K562 (cell line): Measurements from ENCODE around the gene LINGO3. TPM values are rescaled to one million over a fixed set of nuclear protein-coding genes. Genes with fewer than 3 reads are reported as not detected.

Source experiments
- ATAC-seq: fragments of 200-7000 bp; cut with Tn5 transposase; 3 replicates; pipeline ENCODE4 v1.9.1; 2020; ENCODE audit warnings: moderate library complexity
- BruUV-seq: library from RNA; stranded (reverse); fragments of 400-500 nt; replicated peaks from 2 replicates; lab custom pipeline; 2021; lab: Mats Ljungman, UMichigan
- CTCF ChIA-PET: fragments of 300-600 bp; formaldehyde crosslinking; extraction: SDS; loops from one replicate; lab custom pipeline; 2021; ENCODE audit warnings: low intra/inter-chr PET ratio; lab: Yijun Ruan, JAX
- POLR2A ChIA-PET: fragments of 300-600, 350-650 bp; sonication (Branson Sonifier 250); formaldehyde crosslinking; extraction: SDS; loops from one replicate; lab custom pipeline; 2021; ENCODE audit warnings: antibody characterized with exemption, inconsistent platforms; lab: Yijun Ruan, JAX
- DNase-seq, 4 experiments: peaks; one replicate each; pipeline versions ENCODE4 v3.0.0 to v3.0.0-alpha.2; 2011 to 2018; ENCODE audit warnings: low spot score in 3 of 4, mixed read lengths in 3 of 4; ENCODE audit errors: extremely low read depth in 1 of 4
- FAIRE-seq: peaks from 2 replicates; lab custom pipeline; 2011; peaks lifted over from hg19 to GRCh38; lab: Jason Lieb, UNC
- H2AFZ ChIP-seq: 2 replicates; pipeline ENCODE4 v1.6.0; 2011; ENCODE audit warnings: low read depth, low read length, control low read depth, inconsistent platforms
- H3K27ac ChIP-seq: fragments of 200-600 bp; 3 replicates; pipeline ENCODE4 v1.8.0; 2011; ENCODE audit warnings: low read depth, mild to moderate bottlenecking, control low read depth, inconsistent platforms, low read length, moderate library complexity, mixed read lengths; ENCODE audit errors: extremely low read depth
- H3K27me3 ChIP-seq, 2 experiments: fragments of 300-600 bp in 1 of 2; 2 replicates in 1 of 2; 3 replicates in 1 of 2; pipeline versions ENCODE4 v1.6.0 to v1.8.0; 2011; ENCODE audit warnings: inconsistent platforms in 2 of 2, low read length in 2 of 2, mild to moderate bottlenecking in 1 of 2, mixed read lengths in 1 of 2, moderate library complexity in 1 of 2; ENCODE audit not compliant: control insufficient read depth in 2 of 2, insufficient read depth in 2 of 2
- H3K36me3 ChIP-seq: fragments of 300-600 bp; 3 replicates; pipeline ENCODE4 v1.8.0; 2011; ENCODE audit warnings: mild to moderate bottlenecking, low read length, inconsistent platforms; ENCODE audit not compliant: control insufficient read depth, insufficient read depth
- H3K4me1 ChIP-seq, 2 experiments: fragments of 200-600 bp in 1 of 2; replicated peaks in 1 of 2; 2 replicates in 1 of 2; 3 replicates in 1 of 2; pipeline versions ENCODE4 v1.5.1 to v1.8.0; 2011; ENCODE audit warnings: inconsistent platforms in 2 of 2, low read length in 2 of 2, mild to moderate bottlenecking in 1 of 2, mixed read lengths in 1 of 2, moderate library complexity in 1 of 2; ENCODE audit not compliant: control insufficient read depth in 2 of 2, insufficient read depth in 2 of 2
- H3K4me2 ChIP-seq: 2 replicates; pipeline ENCODE4 v1.6.1; 2011; ENCODE audit warnings: low read length, control low read depth, inconsistent platforms, mixed read lengths; ENCODE audit not compliant: insufficient read depth
- H3K4me3 ChIP-seq: fragments of 200-600 bp; sonication (generic), shearing (Covaris generic); 2 replicates; pipeline ENCODE4 v1.5.1; 2016; ENCODE audit warnings: control low read depth, inconsistent platforms
- H3K79me2 ChIP-seq: fragments of 200-600 bp; 3 replicates; pipeline ENCODE4 v1.8.0; 2011; ENCODE audit warnings: low read length, inconsistent platforms; ENCODE audit not compliant: control insufficient read depth, insufficient read depth
- H3K9ac ChIP-seq, 2 experiments: 2 replicates each; pipeline versions ENCODE4 v1.6.0 to v1.6.1; 2011; ENCODE audit warnings: low read depth in 2 of 2, low read length in 2 of 2, control low read depth in 1 of 2, inconsistent platforms in 1 of 2, mild to moderate bottlenecking in 1 of 2, mixed read lengths in 1 of 2; ENCODE audit not compliant: insufficient read depth in 1 of 2
- H3K9me1 ChIP-seq: one replicate; pipeline ENCODE4 v1.6.0; 2011; ENCODE audit warnings: inconsistent platforms, mild to moderate bottlenecking, low read length, moderate library complexity; ENCODE audit not compliant: control insufficient read depth, insufficient read depth
- H3K9me3 ChIP-seq: replicated peaks from 2 replicates; pipeline ENCODE4 v1.5.1; 2011; ENCODE audit warnings: low read depth, low read length, inconsistent platforms; ENCODE audit not compliant: control insufficient read depth, insufficient read depth
- H4K20me1 ChIP-seq: replicated peaks from 2 replicates; pipeline ENCODE4 v1.6.1; 2011; ENCODE audit warnings: low read length, inconsistent platforms, mixed read lengths; ENCODE audit not compliant: control insufficient read depth, insufficient read depth
- CTBP1 ChIP-seq: fragments of 450-650 bp; IDR thresholded peaks from 2 replicates; pipeline ENCODE4 v1.6.1; 2016; ENCODE audit warnings: borderline replicate concordance
- RBM14 ChIP-seq: fragments of 200-400 bp; formaldehyde crosslinking; IDR thresholded peaks from 2 replicates; pipeline ENCODE4 v1.6.1; 2018; ENCODE audit warnings: low read depth, mild to moderate bottlenecking, low read length, moderate library complexity, borderline replicate concordance; ENCODE audit not compliant: insufficient read depth
- ZFP36 ChIP-seq: fragments of 150-350 bp; IDR thresholded peaks from 2 replicates; pipeline ENCODE4 v1.6.1; 2018; ENCODE audit warnings: low read length, low read depth; ENCODE audit not compliant: partially characterized antibody
- ZNF347 ChIP-seq: fragments of 450-650 bp; formaldehyde crosslinking; IDR thresholded peaks from 2 replicates; pipeline ENCODE4 v1.4.0; 2020; ENCODE audit warnings: low read depth, mild to moderate bottlenecking, moderate library complexity
- WGBS: fragments of 100-300 bp; shearing (Covaris generic); methylation state at CpG from one replicate; pipeline ENCODE4 v1.1.6; 2016; ENCODE audit warnings: low coverage, mixed read lengths; ENCODE audit not compliant: insufficient coverage; ENCODE audit errors: missing lambda C conversion rate; 5-methylcytosine and 5-hydroxymethylcytosine counted together
- in situ Hi-C: fragments of 300-500 bp; cut with MboI; formaldehyde crosslinking; loops from 4 replicates; pipeline ENCODE4 v1.15.0; 2018; ENCODE audit warnings: inconsistent platforms, mixed read lengths
- intact Hi-C: fragments of 100-400 bp; cut with micrococcal nuclease; formaldehyde crosslinking; loops from 2 replicates; pipeline ENCODE4 v1.14.2; 2022
- polyA plus RNA-seq, 8 experiments: library from polyadenylated mRNA; depleted of rRNA in 4 of 8; stranded (reverse) in 5 of 8; unstranded in 3 of 8; fragments of >200 nt; fragmentation: Nextera tagmentation in 2 of 8; fragmentation: Illumina TruSeq in 1 of 8; extraction: Ambion mirVana in 2 of 8; extraction: Trizol in 1 of 8; gene quantifications; 2 replicates each; pipeline versions ENCODE4 v1.2.1 to v1.2.3, GENCODE V29; 2011 to 2014; ENCODE audit warnings: inconsistent platforms in 1 of 8, missing spikeins in 1 of 8
- total RNA-seq, 7 experiments: library from RNA; depleted of rRNA in 6 of 7; stranded (reverse); fragments of >200 nt in 6 of 7; fragmentation: Illumina TruSeq in 2 of 7; extraction: Trizol in 2 of 7; gene quantifications; 2 replicates each; pipeline versions ENCODE4 v1.2.1 to v1.2.3, GENCODE V29; 2011 to 2021; ENCODE audit warnings: low replicate concordance in 1 of 7

Gene LINGO3
- total and polyA plus RNA-seq, 9 of the 15 experiments (the other 6 are each of a cell fraction or from before 2014, with no cell fraction given), result 0.03 to 0.05 (median 0.03) TPM; not detected in 6

DNA sequence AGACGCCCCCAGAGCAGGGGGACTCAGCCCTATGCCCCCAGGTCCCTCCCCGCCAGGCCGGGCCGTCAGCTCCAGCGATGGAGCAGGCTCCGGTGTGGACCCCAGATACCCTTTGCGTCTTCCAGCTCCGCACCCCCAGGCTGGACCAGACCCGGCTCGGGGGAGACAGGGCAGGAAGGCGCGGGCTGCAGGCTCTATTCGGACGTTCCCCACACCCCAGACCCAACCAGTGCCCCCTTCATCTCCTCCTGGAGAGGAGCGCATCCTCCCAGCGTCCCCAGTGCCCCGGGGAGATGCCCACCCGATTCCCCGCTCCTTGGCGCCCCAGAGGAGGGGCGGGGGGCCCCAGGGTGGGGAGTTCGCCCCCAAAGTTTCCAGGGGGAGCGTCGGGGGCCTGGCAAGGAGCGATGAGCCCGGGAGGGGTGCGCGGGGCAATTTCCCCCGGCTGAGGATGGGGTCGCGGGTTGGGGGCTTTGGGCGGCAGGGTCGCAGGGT, 389 bp downstream of the LINGO3 start:
- POLR2A ChIA-PET, result no interaction called here
- CTCF ChIA-PET, result no interaction called here
- Histone ChIP-seq H3K27ac (no peak overlapping the region), H3K9ac (peak overlapping the region in 1 of 2 experiments; percentile 58; a peak in 1 of 4 replicates), H3K9me1 (peaks cover 3% of the 10 kb centered on the region), H3K4me3 (0 out of 2 replicates have a peak overlapping the region, but pooled peaks have one; percentile 21), H3K79me2 (no peaks in the 10 kb centered on the region), H3K9me3 (no peaks in the 10 kb centered on the region), H3K4me1 (peaks cover 3 to 51% of the 10 kb centered on the region in 2 experiments; a peak in 3 of 5 replicates), H3K36me3 (no peaks in the 10 kb centered on the region), H4K20me1 (no peaks in the 10 kb centered on the region), H3K4me2 (no peak overlapping the region), H2AFZ (no peak overlapping the region), H3K27me3 (peaks cover 0 to 13% of the 10 kb centered on the region in 2 experiments; a peak in 2 of 5 replicates)
- intact Hi-C loops, result no loop called here
- FAIRE-seq (no peak), DNase-seq (no peak), ATAC-seq (no peak)
- TF ChIP-seq RBM14 (0 out of 2 replicates have a peak, but pooled peaks have one; percentile 2), CTBP1 (no peak)
- BruUV-seq, result no TSS peak
- WGBS, result 58% methylated on average over 18 of the region's 33 CpGs
- in situ Hi-C loops, result no loop called here

DNA sequence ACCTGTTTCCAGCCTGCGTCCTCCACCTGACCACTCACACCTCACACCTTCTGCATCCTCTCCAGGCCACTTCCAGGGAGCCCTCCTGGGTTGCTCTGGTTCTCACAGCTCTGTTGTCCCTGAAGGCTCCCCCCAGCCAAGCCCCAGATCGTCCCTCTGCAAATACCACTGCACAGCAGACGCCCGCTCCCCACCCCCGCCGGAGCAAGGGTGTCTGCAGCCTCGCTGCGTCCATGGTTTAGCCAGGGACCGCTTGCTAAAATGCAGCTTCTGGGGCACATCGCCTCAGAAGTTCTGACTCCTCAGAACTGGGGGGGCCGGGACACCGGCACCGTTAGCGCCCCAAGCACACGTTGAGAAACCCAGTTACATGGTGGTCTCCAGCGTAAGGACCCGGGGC, 983 bp downstream of the LINGO3 start:
- H3K4me2 ChIP-seq, result no peak overlapping the region
- FAIRE-seq (no peak), DNase-seq (no peak), ATAC-seq (no peak)
- H3K9ac ChIP-seq, result no peak overlapping the region
- BruUV-seq, result no TSS peak
- H3K27me3 ChIP-seq, result peaks cover 0 to 13% of the 10 kb centered on the region in 2 experiments; a peak in 2 of 5 replicates
- H3K79me2 ChIP-seq, result no peaks in the 10 kb centered on the region
- in situ Hi-C loops, result no loop called here
- 52% methylated on average over 17 of the region's 17 CpGs for WGBS
- peaks cover 3 to 54% of the 10 kb centered on the region in 2 experiments; a peak in 3 of 5 replicates for H3K4me1 ChIP-seq
- no peaks in the 10 kb centered on the region for H3K36me3 ChIP-seq
- no peaks in the 10 kb centered on the region for H3K9me3 ChIP-seq
- no peak overlapping the region for H3K27ac ChIP-seq
- H2AFZ ChIP-seq, result no peak overlapping the region
- no peak overlapping the region for H3K4me3 ChIP-seq
- intact Hi-C loops, result no loop called here
- no peaks in the 10 kb centered on the region for H4K20me1 ChIP-seq
- H3K9me1 ChIP-seq, result peaks cover 3% of the 10 kb centered on the region
- POLR2A ChIA-PET, result interaction anchor here (0.6 kb wide), 1 partner anchor 740 kb away, joined by 3 read pairs; no protein-coding TSS in a partner anchor
- TF ChIP-seq ZFP36, result peak; percentile 88
- TF ChIP-seq ZNF347, result no peak
- CTCF ChIA-PET, result no interaction called here
